Neural cell (in vitro differentiated cells): ENCODE data around the gene ACP6.

Experiments used
- CTCF ChIP-seq: fragments of 450-650 bp; IDR thresholded peaks from 2 replicates; pipeline ENCODE4 v1.5.1; 2014; ENCODE audit warnings: antibody characterized with exemption, mild to moderate bottlenecking, moderate library complexity; ENCODE audit not compliant: poor library complexity, severe bottlenecking
- EZH2 ChIP-seq: fragments of 200-600, 300-800 bp; shearing (Covaris generic), sonication (generic); IDR thresholded peaks from 2 replicates; pipeline ENCODE4 v1.6.1; 2014; ENCODE audit warnings: antibody characterized with exemption, low read length, borderline replicate concordance, mild to moderate bottlenecking; ENCODE audit not compliant: insufficient read depth, poor library complexity, severe bottlenecking
- MXI1 ChIP-seq: fragments of 450-650 bp; conservative IDR thresholded peaks from 2 replicates; pipeline ENCODE4 v1.6.1; 2014; ENCODE audit warnings: antibody characterized with exemption, mild to moderate bottlenecking; ENCODE audit not compliant: poor library complexity, severe bottlenecking
- POLR2AphosphoS5 ChIP-seq: IDR thresholded peaks from 2 replicates; pipeline ENCODE4 v1.6.1; 2012
- RAD21 ChIP-seq: fragments of 450-650 bp; conservative IDR thresholded peaks from 2 replicates; pipeline ENCODE4 v1.6.1; 2014; ENCODE audit warnings: antibody characterized with exemption, mild to moderate bottlenecking, moderate library complexity
- REST ChIP-seq: IDR thresholded peaks from 2 replicates; pipeline ENCODE4 v1.6.1; 2012; ENCODE audit warnings: borderline replicate concordance
- TAF1 ChIP-seq: IDR thresholded peaks from 2 replicates; pipeline ENCODE4 v1.6.1; 2012; ENCODE audit warnings: low read depth

GRCh38 chr1:147683163-147683763 lies 12.9 kb upstream of the ACP6 start:
- TF ChIP-seq EZH2 (no peak), CTCF (no peak), MXI1 (no peak), REST (no peak), POLR2AphosphoS5 (no peak), RAD21 (no peak), TAF1 (no peak)
